Osteoblast (primary cell): Measurements from ENCODE around the gene IL17B. TPM values are rescaled to one million over a fixed set of nuclear protein-coding genes. Genes with fewer than 3 reads are reported as not detected.

Experiments
- DNase-seq: peaks from one replicate; pipeline ENCODE4 v3.0.0; 2011; ENCODE audit warnings: low spot score, mixed read lengths; ENCODE audit not compliant: insufficient read length; ENCODE audit errors: missing footprints
- H2AFZ ChIP-seq: 2 replicates; pipeline ENCODE4 v1.6.0; 2011; ENCODE audit warnings: mild to moderate bottlenecking, low read length
- H3K27ac ChIP-seq: 2 replicates; pipeline ENCODE4 v1.5.1; 2011; ENCODE audit warnings: mild to moderate bottlenecking, low read depth, low read length, moderate library complexity
- H3K27me3 ChIP-seq: 2 replicates; pipeline ENCODE4 v1.6.0; 2012; ENCODE audit warnings: mild to moderate bottlenecking, control low read depth, inconsistent platforms, low read length, moderate library complexity; ENCODE audit not compliant: insufficient read depth
- H3K36me3 ChIP-seq: 2 replicates; pipeline ENCODE4 v1.5.1; 2011; ENCODE audit warnings: mild to moderate bottlenecking, low read length, control low read depth, moderate library complexity; ENCODE audit not compliant: insufficient read depth
- H3K4me1 ChIP-seq: 2 replicates; pipeline ENCODE4 v1.5.1; 2011; ENCODE audit warnings: mild to moderate bottlenecking, low read length, control low read depth, moderate library complexity; ENCODE audit not compliant: insufficient read depth
- H3K4me2 ChIP-seq: 2 replicates; pipeline ENCODE4 v1.6.0; 2011; ENCODE audit warnings: mild to moderate bottlenecking, low read length; ENCODE audit not compliant: insufficient read depth
- H3K4me3 ChIP-seq: fragments of 200-600 bp; sonication (generic); 3 replicates; pipeline ENCODE4 v1.5.1; 2012; ENCODE audit warnings: mild to moderate bottlenecking, low read length, inconsistent platforms; ENCODE audit not compliant: insufficient read depth
- H3K79me2 ChIP-seq: 2 replicates; pipeline ENCODE4 v1.6.0; 2012; ENCODE audit warnings: mild to moderate bottlenecking, low read length, control low read depth, inconsistent platforms; ENCODE audit not compliant: insufficient read depth
- H3K9me3 ChIP-seq: 2 replicates; pipeline ENCODE4 v1.5.1; 2011; ENCODE audit warnings: low read depth, low read length, control low read depth
- H4K20me1 ChIP-seq: 2 replicates; pipeline ENCODE4 v1.6.0; 2012; ENCODE audit warnings: mild to moderate bottlenecking, low read length, control low read depth; ENCODE audit not compliant: insufficient read depth
- total RNA-seq: library from RNA; depleted of rRNA; stranded (reverse); fragments of >200 nt; gene quantifications from 2 replicates; pipeline ENCODE4 v1.2.3, GENCODE V29; 2012
- TF ChIP-seq, protein P1 (sequence below): IDR thresholded peaks from 2 replicates; pipeline ENCODE4 v1.5.1; 2011; ENCODE audit warnings: mild to moderate bottlenecking, low read depth, low read length, moderate library complexity; ENCODE audit errors: extremely low read depth

IL17B gene
- total RNA-seq, 1 donor = not detected

DNA sequence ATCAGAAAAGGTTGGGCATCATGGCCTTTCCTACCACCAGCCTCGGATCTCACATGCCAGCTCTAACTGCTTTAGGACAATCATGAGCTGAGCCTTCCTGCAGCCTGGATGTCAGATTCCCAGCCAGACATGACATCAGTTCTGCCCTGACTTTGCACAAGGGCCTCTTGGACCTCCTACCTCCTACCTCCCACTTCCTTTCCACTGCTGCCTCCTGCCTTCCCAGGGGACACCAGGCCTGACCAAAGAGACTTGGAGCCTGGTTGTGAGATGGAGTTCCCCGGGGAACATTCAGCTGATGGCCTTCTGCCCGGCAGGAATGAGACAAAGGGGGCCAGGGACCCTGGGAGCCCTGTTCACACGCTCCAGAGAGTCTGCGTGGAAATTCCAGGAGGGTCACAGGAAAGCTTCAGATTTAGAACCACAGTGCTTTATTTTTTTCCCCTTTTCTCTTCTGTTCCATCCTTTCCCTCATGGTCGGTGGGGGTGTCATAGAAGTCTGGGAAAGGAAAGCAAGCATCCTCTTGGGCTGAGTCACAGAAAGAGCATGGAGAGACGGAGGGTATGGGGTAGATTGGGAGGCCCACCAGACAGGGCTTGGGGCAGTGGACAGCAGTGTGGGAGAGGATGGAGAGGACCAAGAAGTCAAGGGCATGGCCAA is 35.4 kb upstream of the IL17B start:
- H3K27me3 ChIP-seq = no peaks in the 10 kb centered on the region
- peak; percentile 95 for DNase-seq
- no peak overlapping the region for H3K4me3 ChIP-seq
- peak overlapping the region; percentile 92 for H3K27ac ChIP-seq
- H3K9me3 ChIP-seq = no peaks in the 10 kb centered on the region
- TF ChIP-seq, protein P1, sequence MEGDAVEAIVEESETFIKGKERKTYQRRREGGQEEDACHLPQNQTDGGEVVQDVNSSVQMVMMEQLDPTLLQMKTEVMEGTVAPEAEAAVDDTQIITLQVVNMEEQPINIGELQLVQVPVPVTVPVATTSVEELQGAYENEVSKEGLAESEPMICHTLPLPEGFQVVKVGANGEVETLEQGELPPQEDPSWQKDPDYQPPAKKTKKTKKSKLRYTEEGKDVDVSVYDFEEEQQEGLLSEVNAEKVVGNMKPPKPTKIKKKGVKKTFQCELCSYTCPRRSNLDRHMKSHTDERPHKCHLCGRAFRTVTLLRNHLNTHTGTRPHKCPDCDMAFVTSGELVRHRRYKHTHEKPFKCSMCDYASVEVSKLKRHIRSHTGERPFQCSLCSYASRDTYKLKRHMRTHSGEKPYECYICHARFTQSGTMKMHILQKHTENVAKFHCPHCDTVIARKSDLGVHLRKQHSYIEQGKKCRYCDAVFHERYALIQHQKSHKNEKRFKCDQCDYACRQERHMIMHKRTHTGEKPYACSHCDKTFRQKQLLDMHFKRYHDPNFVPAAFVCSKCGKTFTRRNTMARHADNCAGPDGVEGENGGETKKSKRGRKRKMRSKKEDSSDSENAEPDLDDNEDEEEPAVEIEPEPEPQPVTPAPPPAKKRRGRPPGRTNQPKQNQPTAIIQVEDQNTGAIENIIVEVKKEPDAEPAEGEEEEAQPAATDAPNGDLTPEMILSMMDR = no peak
- H3K36me3 ChIP-seq = peaks cover 93% of the 10 kb centered on the region
- no peak overlapping the region for H2AFZ ChIP-seq
- H3K4me1 ChIP-seq = peaks cover 94% of the 10 kb centered on the region
- H3K4me2 ChIP-seq = peak overlapping the region; percentile 41
- peaks cover 89% of the 10 kb centered on the region for H4K20me1 ChIP-seq
- H3K79me2 ChIP-seq = peaks cover 97% of the 10 kb centered on the region

DNA sequence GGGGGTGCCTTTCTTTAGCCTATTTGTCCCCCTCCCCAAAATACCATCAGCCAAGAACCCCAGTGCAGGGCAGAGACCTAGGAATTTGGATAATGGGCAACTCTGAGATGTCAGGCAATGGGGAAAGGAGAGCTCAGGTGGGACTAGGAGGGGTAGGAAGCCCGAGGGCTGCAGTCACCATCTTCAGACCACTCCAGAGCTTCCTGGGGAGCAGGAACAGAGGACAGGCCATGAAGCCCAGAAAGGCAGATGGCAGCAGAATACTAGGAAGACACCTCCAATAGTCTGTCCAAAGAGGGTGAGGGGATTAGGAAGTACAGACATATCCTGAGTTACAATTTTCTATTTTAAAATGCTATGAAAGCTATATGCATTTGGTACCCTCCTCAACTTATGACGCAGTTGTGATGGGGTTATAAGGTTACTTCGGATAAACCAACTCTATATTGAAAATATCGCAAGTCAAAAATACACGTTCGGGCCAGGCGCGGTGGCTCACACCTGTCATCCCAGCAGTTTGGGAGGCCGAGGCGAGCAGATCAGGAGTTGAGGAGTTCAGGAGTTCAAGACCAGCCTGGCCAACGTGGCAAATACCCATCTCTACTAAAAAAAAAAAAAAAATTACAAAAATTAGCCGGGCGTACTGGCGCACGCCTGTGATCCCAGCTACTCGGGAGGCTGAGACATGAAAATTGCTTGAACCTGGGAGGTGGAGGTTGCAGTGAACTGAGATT is 34.6 kb upstream of the IL17B start:
- H3K4me2 ChIP-seq = peak overlapping the region; percentile 41
- peaks cover 91% of the 10 kb centered on the region for H4K20me1 ChIP-seq
- TF ChIP-seq, protein P1 = no peak

DNA sequence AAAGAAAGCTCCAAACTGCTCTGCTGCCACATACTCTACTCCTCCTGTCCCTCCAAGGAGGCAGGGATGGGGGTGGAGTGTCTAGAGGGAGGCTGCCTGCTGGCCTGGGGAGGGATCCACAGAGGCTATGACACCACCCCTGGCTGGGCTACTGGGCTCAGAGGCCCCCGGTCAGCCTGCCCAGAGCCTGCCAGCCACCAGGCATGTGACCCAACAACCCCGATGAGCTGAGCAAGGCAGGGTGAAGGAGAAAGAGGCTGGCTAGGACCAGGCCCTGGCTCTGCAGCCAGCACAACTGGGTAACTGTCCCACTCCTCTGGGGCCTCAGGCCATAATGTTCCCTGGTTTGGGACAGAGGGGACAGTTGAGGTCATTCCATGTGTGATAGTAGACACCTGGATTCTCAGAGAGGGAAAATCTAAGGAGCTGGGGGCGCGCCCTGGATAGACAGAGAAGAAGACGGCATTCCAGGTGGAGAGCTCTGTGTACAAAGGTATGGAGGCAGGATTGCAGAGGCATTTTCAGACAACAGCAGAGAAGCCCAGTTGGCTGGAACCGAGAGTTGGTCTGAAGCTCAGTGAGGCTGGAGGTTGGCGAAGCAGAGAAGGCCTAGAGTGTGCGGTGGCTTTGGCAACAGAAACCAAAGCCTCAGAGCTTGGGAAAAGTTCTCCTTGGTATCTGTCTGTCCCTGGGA is 33.8 kb upstream of the IL17B start:
- peaks cover 93% of the 10 kb centered on the region for H4K20me1 ChIP-seq
- DNase-seq = peak; percentile 82
- H3K79me2 ChIP-seq = peaks cover 97% of the 10 kb centered on the region
- H3K4me3 ChIP-seq = no peak overlapping the region
- TF ChIP-seq, protein P1 = no peak
- H3K9me3 ChIP-seq = no peaks in the 10 kb centered on the region
- H3K27me3 ChIP-seq = no peaks in the 10 kb centered on the region
- H3K36me3 ChIP-seq = peaks cover 91% of the 10 kb centered on the region
- H2AFZ ChIP-seq = no peak overlapping the region
- H3K4me1 ChIP-seq = peaks cover 97% of the 10 kb centered on the region
- peak overlapping the region; percentile 92 for H3K27ac ChIP-seq
- peak overlapping the region; percentile 40 for H3K4me2 ChIP-seq

More for the DNA sequence above, 34.6 kb upstream of the IL17B start:
- no peak for DNase-seq
- Histone ChIP-seq H3K9me3 (no peaks in the 10 kb centered on the region), H3K79me2 (peaks cover 97% of the 10 kb centered on the region), H3K27me3 (no peaks in the 10 kb centered on the region), H3K4me1 (peaks cover 96% of the 10 kb centered on the region), H3K4me3 (no peak overlapping the region), H3K27ac (peak overlapping the region; percentile 92), H3K36me3 (peaks cover 93% of the 10 kb centered on the region), H2AFZ (no peak overlapping the region)
